ENCODE results near the gene ADAMTS4. TPM values are rescaled to one million over a fixed set of nuclear protein-coding genes. Genes with fewer than 3 reads are reported as not detected.

Gene ADAMTS4
- total RNA-seq, 1 experiment from 2014 or later, result 7.0 TPM

GRCh38 chr1:161226320-161226711 lies 27.5 kb upstream of the ADAMTS4 start:
- no peak overlapping the region for H3K4ac ChIP-seq (ENCODE audit: low read depth, low read length)
- Mint-ChIP-seq H3K4me1 (peaks cover 23 to 40% of the 10 kb centered on the region in 2 experiments), H3K27ac (peak overlapping the region in 2 of 3 experiments; percentile 98 to 99; a peak in 5 of 7 replicates), H3K9me3 (no peaks in the 10 kb centered on the region), H3K36me3 (ENCODE audit: insufficient read depth in 1 of 3, low read depth in 3 of 3) (peaks cover 18 to 22% (median 20%) of the 10 kb centered on the region in 3 experiments; a peak in 6 of 7 replicates), H3K4me3 (peak overlapping the region; percentile 99 to 100), H3K27me3 (ENCODE audit: low read depth) (no peaks in the 10 kb centered on the region)
- H3K14ac ChIP-seq (ENCODE audit: insufficient read depth, low read length), result no peak overlapping the region
- H2BK15ac ChIP-seq (ENCODE audit: low read depth, low read length), result no peak overlapping the region
- no peak overlapping the region for H4K91ac ChIP-seq (ENCODE audit: insufficient read length, low read depth, low read length)
- no peak overlapping the region for H2BK20ac ChIP-seq (ENCODE audit: low read depth, low read length, poor library complexity, severe bottlenecking)
- no peak for TF ChIP-seq CTCF (conservative IDR thresholded peaks at IDR 0.05)
- H3K23ac ChIP-seq (ENCODE audit: insufficient read length, low read depth, low read length), result no peak overlapping the region
- DNase-seq, result no peak
- peak overlapping the region; percentile 39 for H3K9ac ChIP-seq (ENCODE audit: extremely low read depth, insufficient read length, low read length)
- H4K20me1 ChIP-seq (ENCODE audit: control insufficient read depth, insufficient read depth, insufficient read length), result no peaks in the 10 kb centered on the region
- H4K5ac ChIP-seq (ENCODE audit: insufficient read length, low read depth, low read length), result no peak overlapping the region
- no peak overlapping the region for H3K27ac ChIP-seq (ENCODE audit: insufficient read length, low read depth, low read length)
- H3K4me2 ChIP-seq (ENCODE audit: insufficient read depth, insufficient read length, low read length), result peak overlapping the region; percentile 79
- no peak overlapping the region for H4K8ac ChIP-seq (replicated peaks; ENCODE audit: insufficient read length, low read depth, low read length)
- H3K18ac ChIP-seq (ENCODE audit: insufficient read length, low read depth, low read length), result no peak overlapping the region
- H3K4me1 ChIP-seq (ENCODE audit: insufficient read depth, low read length), result peaks cover 8% of the 10 kb centered on the region; the same call in 1 of the 2 replicates
- H2BK5ac ChIP-seq (ENCODE audit: insufficient read length, low read length), result no peak overlapping the region
- no peak overlapping the region for H3K56ac ChIP-seq (ENCODE audit: insufficient read length, low read depth, low read length)
- no CpG with 5 or more reads among the region's 15 CpGs for WGBS (ENCODE audit: extremely low coverage, insufficient read length, low lambda C conversion rate)
- H3K23me2 ChIP-seq (ENCODE audit: insufficient read length, low read depth, low read length, poor library complexity, severe bottlenecking), result no peaks in the 10 kb centered on the region
- H2BK120ac ChIP-seq (ENCODE audit: low read depth, low read length, poor library complexity, severe bottlenecking), result no peak overlapping the region
- H2AFZ ChIP-seq (ENCODE audit: low read length), result no peak overlapping the region
- H3K9me3 ChIP-seq (ENCODE audit: control insufficient read depth, low read depth, low read length), result no peaks in the 10 kb centered on the region
- H3K79me1 ChIP-seq (ENCODE audit: insufficient read depth, low read depth, low read length, poor library complexity, severe bottlenecking), result no peaks in the 10 kb centered on the region
- no peak overlapping the region for H3T11ph ChIP-seq (ENCODE audit: low read length)
- no peak overlapping the region for H2AK5ac ChIP-seq (ENCODE audit: insufficient read length, low read length)
- H3K79me2 ChIP-seq (ENCODE audit: insufficient read depth, low read length), result no peaks in the 10 kb centered on the region
- no peak overlapping the region for H2BK12ac ChIP-seq (ENCODE audit: insufficient read length, low read depth, low read length)
- H3K27me3 ChIP-seq (ENCODE audit: insufficient read depth, low read length), result no peaks in the 10 kb centered on the region
